HG02759 (cell line): Measurements from ENCODE around the gene RPUSD4.

Experiments used
- ATAC-seq: cut with Tn5 transposase; IDR thresholded peaks from one replicate; pipeline ENCODE4 v1.9.1; 2021; ENCODE audit warnings: mild to moderate bottlenecking, moderate library complexity; ENCODE audit not compliant: unreplicated experiment

The RPUSD4 gene

DNA sequence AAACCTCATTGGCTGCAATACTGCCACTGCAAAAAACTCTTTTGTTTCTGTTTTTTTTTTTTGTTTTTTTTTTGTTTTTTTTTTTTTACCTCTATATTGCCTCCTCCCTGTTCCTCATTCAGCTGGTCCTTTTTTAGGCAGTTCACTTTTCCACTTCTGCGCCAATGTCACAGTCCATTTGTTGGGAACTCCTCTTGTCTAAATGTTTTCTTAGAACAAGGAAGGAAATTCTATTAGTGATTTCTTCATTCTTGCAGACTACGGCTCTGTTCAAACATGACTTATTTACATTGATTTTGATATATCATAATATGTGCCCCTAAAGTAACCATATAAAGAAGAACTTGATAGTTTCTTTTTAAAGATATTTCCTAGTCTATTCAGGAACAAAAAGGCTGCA lies 3.0 kb upstream of the RPUSD4 start:
- no peak for ATAC-seq

DNA sequence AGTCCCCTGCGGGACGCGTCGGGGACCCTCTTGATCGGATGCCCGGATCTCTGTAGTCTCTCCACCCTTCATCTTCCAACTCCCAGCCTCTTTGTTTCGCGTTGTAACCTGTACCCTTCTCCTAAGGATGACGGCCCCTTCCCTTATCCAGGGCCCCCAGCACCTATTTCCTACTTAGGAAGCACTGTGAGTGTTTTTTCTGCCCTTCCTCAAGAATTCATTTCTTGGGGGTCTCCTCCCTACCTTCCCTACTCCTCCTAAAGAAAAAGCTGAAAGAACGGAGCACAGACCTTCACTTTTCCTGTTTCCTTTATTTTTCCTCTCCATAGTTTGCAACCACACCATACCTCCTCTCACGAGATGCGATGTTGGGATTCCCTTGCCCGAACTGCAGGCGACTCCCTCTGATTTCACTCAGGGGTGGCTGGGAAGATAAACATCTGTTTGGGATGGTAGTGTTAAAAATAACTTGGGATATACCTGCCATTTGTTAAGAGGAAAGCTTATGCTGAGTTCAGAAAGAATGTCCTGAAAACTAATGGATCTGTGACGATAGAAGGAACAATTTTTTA lies 725 bp upstream of the RPUSD4 start:
- no peak for ATAC-seq

DNA sequence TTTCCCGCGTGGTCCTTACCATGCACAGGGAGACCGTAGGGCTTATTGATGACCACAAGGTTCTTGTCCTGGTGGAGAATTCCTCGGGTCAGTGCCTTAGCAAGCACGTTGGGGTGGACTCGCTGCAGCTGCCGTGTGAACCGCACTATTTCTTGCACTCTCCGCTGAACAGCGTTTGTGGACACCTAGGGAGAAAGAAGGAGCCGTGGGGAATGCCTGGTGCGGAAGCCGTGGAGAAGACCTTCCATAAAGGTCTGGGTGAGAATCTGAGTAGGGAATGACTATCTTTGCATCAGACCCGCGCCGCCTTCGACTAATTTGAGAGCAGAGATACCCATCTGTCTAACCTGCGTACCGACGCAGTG lies 597 bp downstream of the RPUSD4 start:
- no peak for ATAC-seq

DNA sequence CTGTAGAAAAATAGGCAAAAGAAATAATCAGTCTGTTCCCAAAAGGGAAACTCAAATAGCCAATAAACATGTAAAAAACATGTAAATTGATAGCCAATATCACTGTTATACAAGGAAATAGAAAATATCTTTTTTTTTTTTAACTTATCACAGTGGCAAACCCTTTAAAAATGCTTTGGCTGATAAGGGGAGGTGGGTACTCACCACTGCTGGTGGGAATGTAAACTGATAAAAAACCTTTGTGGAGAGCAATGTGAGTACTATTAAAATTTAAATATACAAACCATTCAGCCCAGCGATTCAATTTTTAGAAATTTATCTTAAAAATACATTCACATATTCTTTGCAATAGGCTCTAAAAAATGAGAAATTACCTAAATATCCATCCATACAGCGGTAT lies 3.6 kb downstream of the RPUSD4 start:
- no peak for ATAC-seq

DNA sequence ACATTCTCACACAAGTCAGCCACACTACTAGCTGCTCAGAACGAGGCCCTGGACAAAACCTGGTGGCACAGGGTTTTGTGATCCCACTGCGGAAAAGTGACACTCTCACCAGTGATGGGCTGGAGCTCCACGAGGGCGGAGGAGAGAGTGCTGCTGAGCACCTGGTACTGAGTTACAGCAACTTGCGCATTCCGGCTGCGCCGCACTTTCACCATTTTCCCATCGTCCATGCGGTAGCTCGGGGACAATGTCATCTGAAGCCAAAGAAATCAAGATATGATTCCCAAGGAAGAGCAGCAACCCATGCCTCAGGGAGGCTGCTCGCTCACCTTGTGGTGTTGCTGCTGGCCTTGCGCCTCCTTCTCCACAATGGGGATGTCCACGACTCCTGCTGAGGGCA lies 6.1 kb downstream of the RPUSD4 start:
- no peak for ATAC-seq

DNA sequence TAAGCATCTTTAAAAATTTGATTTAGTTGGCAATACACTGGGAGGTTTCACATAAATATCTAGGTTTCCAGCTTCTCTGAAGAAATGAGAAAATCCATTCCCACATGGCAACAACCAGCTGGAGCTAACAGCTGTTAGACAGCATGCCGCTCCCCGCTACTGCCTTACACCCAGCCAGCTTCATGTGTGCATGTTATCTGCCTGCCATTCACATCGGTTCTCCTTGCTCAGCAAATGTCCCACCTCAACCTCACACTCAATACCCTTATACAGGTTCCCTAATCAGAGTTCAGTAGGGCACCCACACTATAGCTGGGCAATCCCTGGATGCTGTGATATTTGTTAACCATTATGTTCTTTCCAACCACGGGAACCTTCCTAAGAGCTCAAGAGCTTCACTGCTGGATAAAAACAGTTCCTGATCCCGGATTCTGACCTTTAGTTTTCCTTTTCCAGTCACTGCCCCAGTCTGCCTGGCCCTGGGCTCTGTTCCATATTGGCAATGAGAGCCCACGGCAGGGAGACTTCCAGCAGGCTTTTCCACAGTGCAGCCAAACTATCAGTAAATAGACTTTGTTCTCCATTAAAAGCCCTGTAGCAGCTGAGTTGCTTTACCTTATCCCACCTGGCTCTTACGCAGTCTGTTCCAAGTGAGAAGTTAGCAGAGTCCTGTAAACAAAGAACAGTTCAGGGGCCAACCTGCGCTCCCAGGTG lies 8.6 kb downstream of the RPUSD4 start:
- ATAC-seq: no peak

DNA sequence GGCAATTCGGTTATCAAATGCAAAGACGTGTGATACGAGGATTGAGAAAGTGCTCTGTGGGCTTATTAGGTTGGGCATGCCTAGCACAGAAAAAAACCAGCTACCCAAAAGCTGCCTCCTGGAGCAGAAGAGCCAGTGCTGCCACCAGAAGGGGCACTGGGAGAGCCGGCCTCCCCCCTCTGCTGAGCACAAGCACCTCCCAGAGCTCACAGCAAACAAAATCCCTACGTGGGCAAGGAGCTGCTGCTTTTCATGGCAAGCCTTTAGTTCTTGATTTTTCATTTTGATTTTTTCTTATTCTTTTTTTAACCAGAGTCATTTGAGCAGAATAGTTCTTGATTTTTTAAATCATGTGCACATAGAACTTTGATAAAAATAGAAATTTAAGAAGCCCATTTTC lies 12.8 kb downstream of the RPUSD4 start:
- no peak for ATAC-seq

DNA sequence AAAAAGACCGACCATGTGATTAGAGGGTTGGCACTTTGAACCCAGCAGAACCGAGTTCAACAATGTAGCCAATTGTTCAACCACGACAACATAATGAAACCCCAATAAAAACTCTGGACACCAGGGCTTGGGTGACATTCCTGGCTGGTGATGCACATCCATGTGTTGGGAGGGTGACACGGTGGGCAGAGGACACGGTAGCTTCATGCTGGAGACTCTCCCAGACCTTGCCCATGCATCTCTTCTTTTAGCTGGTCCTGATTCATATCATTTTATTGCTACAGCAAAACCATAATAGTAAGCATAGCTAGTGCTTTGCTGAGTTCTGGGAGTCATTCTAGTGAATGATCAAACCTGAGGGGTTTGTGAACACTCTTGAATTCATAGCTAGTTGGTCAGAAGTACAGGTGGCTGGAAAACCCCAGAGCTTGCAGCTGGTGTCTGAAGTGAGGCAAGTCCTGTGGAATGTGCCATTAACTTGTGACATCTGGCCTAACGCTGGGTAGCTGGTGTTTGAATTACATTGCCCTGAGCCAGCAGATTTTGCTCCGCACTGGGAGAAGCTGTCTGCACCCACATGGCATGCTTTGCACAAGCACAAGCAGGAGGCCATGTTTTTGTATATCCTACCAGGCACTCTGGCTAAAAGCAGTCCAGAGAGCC lies 14.0 kb downstream of the RPUSD4 start:
- ATAC-seq: peak; percentile 75

DNA sequence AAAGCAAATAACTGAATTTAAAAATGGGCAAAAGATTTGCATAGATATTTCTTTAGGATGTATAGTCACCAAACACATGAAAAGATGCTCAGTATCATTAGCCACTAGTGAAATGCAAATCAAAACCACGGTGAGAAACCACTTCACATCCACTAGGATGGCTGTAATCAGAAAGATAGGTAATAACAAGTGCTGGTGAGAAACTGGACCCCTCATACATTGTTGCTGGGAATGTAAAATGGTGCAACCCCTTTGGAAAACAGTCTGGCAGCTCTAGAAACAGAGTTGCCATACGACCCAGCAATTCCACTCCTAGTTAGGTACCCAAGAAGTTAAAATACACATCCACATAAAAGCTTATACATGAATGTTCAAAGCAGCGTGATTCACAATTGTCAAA lies 16.3 kb downstream of the RPUSD4 start:
- no peak for ATAC-seq

DNA sequence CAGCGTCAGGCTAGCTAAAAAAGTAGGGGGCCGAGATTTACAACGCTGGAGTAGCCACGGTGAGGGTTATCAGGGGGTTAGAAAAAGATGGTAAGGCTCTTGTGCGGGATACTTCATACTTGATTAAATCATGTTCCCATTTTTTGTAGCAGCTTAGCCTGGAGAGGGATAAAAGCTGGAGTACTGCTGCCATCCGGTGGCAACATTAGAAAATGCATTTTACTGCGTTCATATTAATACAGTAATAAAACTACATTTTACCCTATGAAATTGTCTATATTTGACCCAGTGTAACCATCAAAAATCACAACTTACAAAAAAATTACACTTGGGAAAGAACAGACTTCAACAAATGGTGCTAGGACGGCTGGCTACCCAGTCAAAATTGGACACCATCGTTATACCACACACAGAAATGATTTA lies 17.3 kb downstream of the RPUSD4 start:
- ATAC-seq: no peak

DNA sequence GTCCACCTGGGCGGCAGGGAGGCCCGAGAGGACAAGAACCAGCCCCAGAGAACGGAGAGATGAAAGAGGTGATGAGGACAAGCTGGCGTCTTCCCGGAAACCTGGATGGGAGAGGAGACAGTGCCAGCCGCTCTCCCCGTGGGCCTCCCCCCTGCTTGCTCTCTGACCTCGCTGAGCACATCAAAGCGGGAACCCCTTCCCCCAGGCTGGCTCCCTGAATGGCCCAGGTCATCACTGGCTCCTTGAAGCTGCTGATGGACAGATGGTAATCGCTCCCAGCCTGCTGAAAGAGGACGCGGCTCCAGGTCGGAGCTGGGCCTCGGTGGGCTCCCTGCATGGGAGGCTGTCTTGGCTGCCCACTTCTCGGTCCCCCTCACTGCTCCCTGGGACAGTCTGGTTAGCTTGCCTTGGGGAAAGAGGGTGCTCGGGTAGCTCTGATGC lies 18.4 kb downstream of the RPUSD4 start:
- ATAC-seq: no peak

DNA sequence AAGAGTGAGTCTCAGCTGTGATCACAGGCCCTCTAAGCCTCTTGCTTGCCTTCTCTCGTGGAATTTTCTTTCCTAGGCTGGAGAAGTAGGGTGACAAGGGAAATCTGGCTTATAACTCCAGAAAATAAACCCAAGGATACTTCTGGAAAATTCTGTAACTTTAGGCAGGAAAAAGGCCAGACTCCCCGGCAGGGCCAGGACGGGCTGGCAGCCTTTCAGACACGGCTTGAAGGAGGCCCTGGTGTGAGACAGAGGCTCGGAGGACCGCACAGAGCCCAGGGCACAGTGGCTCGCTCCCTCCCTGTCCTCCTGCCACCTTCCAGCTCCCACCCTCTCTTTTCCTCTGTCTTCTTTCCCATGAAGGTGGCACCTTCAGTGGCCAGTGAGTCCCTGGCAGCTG lies 19.1 kb downstream of the RPUSD4 start:
- ATAC-seq: no peak

DNA sequence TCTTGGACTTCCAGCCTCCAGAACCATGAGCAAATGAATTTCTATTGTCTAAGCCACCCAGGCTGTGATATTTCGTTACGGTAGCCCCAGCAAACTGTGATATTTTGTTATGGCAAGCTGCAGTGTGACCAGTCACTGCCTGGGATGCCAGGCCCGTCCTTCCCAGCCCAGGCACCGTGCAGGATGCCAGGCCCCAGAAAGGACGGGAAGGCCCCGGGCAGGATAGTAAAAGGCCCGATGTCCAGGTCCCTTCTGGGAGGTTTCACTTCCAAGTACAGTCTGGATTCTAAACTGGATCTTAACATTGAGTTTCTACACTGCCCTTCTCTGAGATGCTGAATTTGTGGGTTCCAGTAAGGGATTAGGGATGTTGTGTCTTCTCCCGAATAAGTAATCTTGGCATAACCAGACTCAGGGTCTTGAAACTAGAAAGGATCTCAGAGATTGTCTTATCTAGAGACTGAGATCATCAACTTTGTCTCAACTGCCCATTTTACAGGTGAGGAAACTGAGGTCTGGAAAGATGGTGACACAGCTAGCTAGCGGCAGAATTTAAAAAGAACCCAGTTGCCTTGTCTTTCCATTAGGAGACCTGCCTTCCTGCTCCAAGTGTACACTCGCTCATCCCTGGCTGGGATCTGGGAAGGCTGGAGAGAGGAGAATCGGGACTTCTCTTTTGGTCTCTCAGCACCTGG lies 19.9 kb downstream of the RPUSD4 start:
- ATAC-seq: no peak

DNA sequence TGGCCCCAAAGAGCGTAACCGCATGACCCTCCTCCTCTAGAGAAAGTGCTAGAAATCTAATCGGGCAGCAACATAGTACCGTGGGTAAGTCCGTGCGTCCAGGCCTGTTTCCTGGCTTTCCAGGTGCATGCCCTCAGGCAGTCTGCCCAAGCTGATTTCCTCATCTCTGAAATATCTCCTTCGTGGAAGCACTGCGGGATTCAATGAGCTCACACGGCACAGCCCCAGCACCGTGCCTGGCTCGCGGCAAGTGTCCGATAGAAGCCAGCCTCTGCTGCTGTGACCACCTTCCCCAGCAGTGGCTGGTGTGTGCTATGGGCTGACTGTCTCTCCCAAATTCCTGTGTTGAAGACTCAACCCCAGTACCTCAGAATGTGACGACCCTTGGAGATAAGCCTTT lies 20.7 kb downstream of the RPUSD4 start:
- ATAC-seq: no peak

DNA sequence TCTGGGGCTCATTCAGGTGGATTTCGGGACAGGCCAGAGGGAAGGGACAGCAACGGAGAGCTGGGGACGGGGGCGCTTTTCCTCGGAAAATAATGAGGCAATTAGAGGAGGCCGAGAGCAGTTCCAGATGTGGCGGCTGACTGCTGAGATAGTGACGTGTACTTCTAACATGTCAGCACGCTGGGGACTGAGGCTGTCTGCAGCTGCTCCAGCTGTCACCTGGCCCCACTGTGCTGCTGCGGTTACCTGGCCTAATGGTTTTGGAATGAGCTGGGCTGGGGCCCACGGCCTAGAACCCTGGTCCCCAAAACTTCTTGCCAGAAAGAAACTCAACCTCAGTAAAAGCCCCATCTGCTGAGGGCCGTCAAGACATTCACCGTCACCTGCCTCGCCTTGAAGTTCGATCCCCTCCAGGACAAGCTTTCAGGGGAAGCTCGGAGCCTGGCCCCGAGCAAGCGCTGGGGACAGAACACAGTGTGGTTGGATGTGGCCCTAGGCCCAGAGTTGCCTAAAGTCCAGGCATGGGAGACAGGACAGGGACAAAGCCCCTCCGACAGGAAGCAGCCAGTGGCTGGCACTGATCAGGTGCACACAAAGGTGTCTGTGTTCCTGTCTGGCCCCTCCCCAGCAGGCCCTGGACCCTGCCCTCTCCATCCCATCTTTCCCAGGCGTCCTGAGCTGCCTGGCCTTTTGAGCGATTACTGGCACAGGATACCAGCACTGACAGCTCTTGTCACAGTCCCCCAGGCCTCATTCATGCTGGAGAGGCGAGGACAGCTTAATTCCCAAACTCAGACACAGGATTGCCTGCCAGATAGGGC lies 22.1 kb downstream of the RPUSD4 start:
- ATAC-seq: no peak

DNA sequence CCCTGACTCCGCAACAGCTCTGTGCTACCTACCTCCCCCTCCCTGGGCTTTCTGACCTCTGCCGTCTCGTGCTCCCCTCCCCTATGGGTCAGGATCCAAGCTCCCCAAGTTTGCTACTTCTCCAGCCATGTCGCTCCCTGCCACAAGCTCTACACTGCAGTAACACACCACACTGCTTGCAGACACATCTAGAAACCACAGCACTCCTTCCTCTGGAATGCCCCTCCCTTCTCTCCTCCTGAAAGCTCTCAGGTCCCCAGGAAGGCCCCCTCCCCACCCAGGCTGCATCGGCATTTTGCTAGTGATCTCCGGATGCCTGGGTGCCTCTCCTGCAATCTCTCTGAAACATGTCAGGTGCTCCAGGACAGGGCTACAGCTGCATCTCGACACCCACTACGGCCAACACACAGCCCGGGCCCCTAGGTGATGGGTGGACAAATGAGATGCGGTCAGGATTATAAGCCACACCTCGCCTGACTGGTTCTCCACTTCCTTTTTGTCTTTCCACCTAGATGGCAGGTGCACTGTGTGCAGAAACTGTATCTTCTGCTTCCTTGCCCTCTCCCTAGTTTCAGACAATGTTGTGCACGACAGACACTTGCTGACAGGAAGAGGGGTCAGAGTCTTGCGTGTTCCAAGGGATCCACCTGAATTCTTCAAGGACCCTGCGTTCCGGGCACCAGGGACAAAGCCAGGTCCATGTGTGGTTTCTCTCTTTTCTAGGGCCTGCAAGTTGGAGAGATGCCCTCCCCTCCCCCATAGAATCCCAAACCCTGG lies 22.9 kb downstream of the RPUSD4 start:
- peak; percentile 56 for ATAC-seq

DNA sequence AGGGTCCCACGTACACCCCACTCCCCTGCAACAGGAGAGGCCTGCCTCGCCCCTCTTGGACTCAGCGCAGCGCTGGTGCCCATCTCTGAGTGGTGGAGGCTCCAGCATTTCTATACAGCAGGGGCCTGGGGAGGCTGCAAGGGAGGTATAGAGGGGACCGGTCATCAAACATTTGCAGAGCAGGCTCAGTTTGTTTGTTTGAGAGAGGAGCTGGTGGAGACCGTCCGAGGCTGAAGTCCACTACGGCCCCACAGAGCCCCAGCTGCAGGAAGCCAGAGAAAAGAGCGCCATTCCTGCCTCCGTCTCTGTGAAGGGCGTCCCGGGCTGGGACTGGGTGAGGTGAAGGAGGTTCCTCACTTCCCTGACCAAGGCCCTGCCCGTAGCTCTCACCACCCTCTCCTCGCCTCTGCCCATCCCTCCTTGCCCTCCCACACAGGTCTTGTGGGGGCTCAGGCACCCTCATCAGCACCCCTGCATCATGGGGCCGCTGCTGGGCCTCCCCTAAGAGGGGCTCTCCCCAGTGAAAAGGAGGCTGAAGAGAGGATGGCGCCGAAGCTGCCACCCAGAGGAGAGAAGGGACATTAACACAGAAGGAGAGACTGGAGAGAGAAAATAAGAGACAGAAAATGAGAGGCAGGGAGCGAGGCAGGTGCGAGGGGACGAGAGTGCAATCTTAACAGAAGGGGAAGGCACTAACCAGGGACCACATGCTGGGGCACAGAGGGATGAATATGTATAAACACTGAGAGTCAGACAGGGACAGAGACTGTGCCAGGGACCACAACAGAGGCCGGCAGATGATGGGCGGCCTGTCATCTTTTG lies 24.5 kb downstream of the RPUSD4 start:
- ATAC-seq: no peak

DNA sequence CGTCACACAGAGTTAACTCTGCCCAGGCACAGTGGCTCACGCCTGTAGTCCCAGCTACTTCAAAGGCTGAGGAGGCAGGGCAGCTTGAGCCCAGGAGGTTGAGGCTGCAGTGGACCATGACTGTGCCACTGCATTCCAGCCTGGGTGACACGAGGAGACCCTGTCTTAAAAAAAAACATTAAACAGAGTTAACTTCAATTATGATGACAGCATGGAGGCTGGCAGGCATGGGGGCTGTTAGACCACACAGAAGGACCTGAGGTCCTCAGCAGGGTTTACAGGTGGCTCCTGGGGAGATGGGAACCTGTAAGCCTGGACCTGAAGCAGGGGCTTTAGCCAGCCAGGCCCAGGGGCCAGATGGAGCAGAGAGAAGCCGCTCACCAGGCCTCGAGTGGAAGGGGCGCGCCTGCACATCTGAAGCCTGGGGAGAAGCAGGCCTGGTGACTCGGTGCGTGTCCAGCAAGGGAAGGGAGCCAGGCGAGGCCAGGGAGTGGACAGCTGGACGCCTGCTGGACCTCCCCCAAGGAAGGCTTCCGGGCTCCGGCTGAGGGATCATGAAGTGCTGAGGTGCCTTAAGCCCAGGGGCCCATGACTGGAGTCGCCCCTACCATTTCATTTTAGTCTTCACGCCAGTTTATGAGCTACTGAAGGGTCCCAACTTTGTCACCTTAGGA lies 25.3 kb downstream of the RPUSD4 start:
- no peak for ATAC-seq
